ENCODE data around the gene SLC25A39. TPM values are rescaled to one million over a fixed set of nuclear protein-coding genes. Genes with fewer than 3 reads are reported as not detected.

The SLC25A39 gene
- total and polyA plus RNA-seq, 2 of the 13 experiments (the other 11 are each of a cell fraction or from before 2014, with no cell fraction given): 144 to 151 TPM

GRCh38 chr17:44308320-44308818, 16.3 kb downstream of the SLC25A39 start, which contains the start of gene RUNDC3A (continued):
- TF ChIP-seq ZBTB10 (CRISPR knock-in tag; IDR thresholded peaks at IDR 0.05; ENCODE audit: borderline replicate concordance): peak; percentile 77; the same call in 1 of the 2 replicates
- 0 out of 2 replicates have a peak, but pooled peaks have one; percentile 62 for TF ChIP-seq TEAD2 (CRISPR knock-in tag; IDR thresholded peaks at IDR 0.05)
- peak; percentile 16; the same call in 1 of the 2 replicates for TF ChIP-seq ZNF788 (CRISPR knock-in tag; IDR thresholded peaks at IDR 0.05; ENCODE audit: borderline replicate concordance)
- TF ChIP-seq, protein P1, sequence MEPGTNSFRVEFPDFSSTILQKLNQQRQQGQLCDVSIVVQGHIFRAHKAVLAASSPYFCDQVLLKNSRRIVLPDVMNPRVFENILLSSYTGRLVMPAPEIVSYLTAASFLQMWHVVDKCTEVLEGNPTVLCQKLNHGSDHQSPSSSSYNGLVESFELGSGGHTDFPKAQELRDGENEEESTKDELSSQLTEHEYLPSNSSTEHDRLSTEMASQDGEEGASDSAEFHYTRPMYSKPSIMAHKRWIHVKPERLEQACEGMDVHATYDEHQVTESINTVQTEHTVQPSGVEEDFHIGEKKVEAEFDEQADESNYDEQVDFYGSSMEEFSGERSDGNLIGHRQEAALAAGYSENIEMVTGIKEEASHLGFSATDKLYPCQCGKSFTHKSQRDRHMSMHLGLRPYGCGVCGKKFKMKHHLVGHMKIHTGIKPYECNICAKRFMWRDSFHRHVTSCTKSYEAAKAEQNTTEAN (CRISPR knock-in tag; conservative IDR thresholded peaks at IDR 0.05): peak; percentile 78; the same call in 1 of the 2 replicates
- TF ChIP-seq TBX2 (CRISPR knock-in tag; IDR thresholded peaks at IDR 0.05; ENCODE audit: borderline replicate concordance): peak; percentile 46; the same call in 1 of the 2 replicates
- 0 out of 2 replicates have a peak, but pooled peaks have one; percentile 59 for TF ChIP-seq ZNF773 (CRISPR knock-in tag; IDR thresholded peaks at IDR 0.05; ENCODE audit: borderline replicate concordance)
- TF ChIP-seq POLR2G (IDR thresholded peaks at IDR 0.05; ENCODE audit: low read depth, low read length): no peak
- TF ChIP-seq NFYB (CRISPR knock-in tag; IDR thresholded peaks at IDR 0.05): peak; percentile 71
- TF ChIP-seq ATAD3A (CRISPR knock-in tag; IDR thresholded peaks at IDR 0.05): no peak
- no peak for TF ChIP-seq SP1 (IDR thresholded peaks at IDR 0.05)
- TF ChIP-seq SP1 (CRISPR knock-in tag; IDR thresholded peaks at IDR 0.05): peak; percentile 83
- TF ChIP-seq IRF1 (CRISPR knock-in tag; IDR thresholded peaks at IDR 0.05; ENCODE audit: low read depth): no peak
- TF ChIP-seq, protein P2, sequence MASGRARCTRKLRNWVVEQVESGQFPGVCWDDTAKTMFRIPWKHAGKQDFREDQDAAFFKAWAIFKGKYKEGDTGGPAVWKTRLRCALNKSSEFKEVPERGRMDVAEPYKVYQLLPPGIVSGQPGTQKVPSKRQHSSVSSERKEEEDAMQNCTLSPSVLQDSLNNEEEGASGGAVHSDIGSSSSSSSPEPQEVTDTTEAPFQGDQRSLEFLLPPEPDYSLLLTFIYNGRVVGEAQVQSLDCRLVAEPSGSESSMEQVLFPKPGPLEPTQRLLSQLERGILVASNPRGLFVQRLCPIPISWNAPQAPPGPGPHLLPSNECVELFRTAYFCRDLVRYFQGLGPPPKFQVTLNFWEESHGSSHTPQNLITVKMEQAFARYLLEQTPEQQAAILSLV (CRISPR knock-in tag; IDR thresholded peaks at IDR 0.05; ENCODE audit: borderline replicate concordance): peak; percentile 35; the same call in 1 of the 2 replicates
- TF ChIP-seq SP4 (CRISPR knock-in tag; IDR thresholded peaks at IDR 0.05): peak; percentile 83
- TF ChIP-seq ZHX2 (IDR thresholded peaks at IDR 0.05; ENCODE audit: low read depth): no peak
- peak; percentile 88 for TF ChIP-seq ZHX2 (CRISPR knock-in tag; IDR thresholded peaks at IDR 0.05; ENCODE audit: borderline replicate concordance)
- TF ChIP-seq, protein P3, sequence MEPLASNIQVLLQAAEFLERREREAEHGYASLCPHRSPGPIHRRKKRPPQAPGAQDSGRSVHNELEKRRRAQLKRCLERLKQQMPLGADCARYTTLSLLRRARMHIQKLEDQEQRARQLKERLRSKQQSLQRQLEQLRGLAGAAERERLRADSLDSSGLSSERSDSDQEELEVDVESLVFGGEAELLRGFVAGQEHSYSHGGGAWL (CRISPR knock-in tag; IDR thresholded peaks at IDR 0.05): peak; percentile 86
